Heart left ventricle (tissue), 16 donors: ENCODE measurements around the gene GCSAM. TPM values are rescaled to one million over a fixed set of nuclear protein-coding genes. Genes with fewer than 3 reads are reported as not detected.

ENCODE experiments used
- ATAC-seq, 4 donors: fragments of 200-7000 bp; cut with Tn5 transposase; one replicate each; pipeline ENCODE4 v1.9.1; 2020 to 2022; ENCODE audit warnings: moderate library complexity in 4 of 4, mild to moderate bottlenecking in 3 of 4, moderate number of reproducible peaks in 1 of 4
- DNase-seq, 5 donors: peaks; one replicate each; pipeline ENCODE4 v3.0.0-alpha.2; 2020
- H3K27ac ChIP-seq, 12 donors: fragments of 200-600 bp; sonication (generic) in 4 of 12; one replicate each; pipeline versions ENCODE4 v1.5.0 to v1.8.0; 2016 to 2022; ENCODE audit warnings: mild to moderate bottlenecking in 2 of 12
- H3K27me3 ChIP-seq, 9 donors: fragments of 200-600 bp; sonication (generic) in 2 of 9; one replicate each; pipeline versions ENCODE4 v1.5.1 to v1.8.0; 2016 to 2022; ENCODE audit warnings: mild to moderate bottlenecking in 3 of 9
- H3K36me3 ChIP-seq, 9 donors: fragments of 200-600 bp; sonication (generic) in 2 of 9; one replicate each; pipeline versions ENCODE4 v1.5.0 to v1.8.0; 2018 to 2022; ENCODE audit warnings: mild to moderate bottlenecking in 2 of 9
- H3K4me1 ChIP-seq, 12 donors: fragments of 200-600 bp; sonication (generic) in 4 of 12; one replicate each; pipeline versions ENCODE4 v1.5.0 to v1.8.0; 2016 to 2022; ENCODE audit warnings: mild to moderate bottlenecking in 3 of 12
- H3K4me3 ChIP-seq, 12 donors: fragments of 200-600 bp; sonication (generic) in 4 of 12; one replicate each; pipeline versions ENCODE4 v1.5.0 to v1.8.0; 2017 to 2022; ENCODE audit warnings: mild to moderate bottlenecking in 9 of 12, moderate library complexity in 4 of 12
- H3K9me3 ChIP-seq, 12 donors: fragments of 200-600 bp; sonication (generic) in 4 of 12; one replicate each; pipeline versions ENCODE4 v1.5.0 to v1.8.0; 2016 to 2022; ENCODE audit warnings: mild to moderate bottlenecking in 1 of 12
- CTCF ChIP-seq, 12 donors: fragments of 200-600 bp; sonication (generic) in 4 of 12; IDR thresholded peaks; one replicate each; pipeline versions ENCODE4 v1.5.0 to v1.8.0; 2018 to 2022; ENCODE audit warnings: antibody characterized with exemption in 12 of 12, mild to moderate bottlenecking in 5 of 12
- POLR2A ChIP-seq, 2 donors: fragments of 450-650 bp; IDR thresholded peaks; one replicate each; pipeline ENCODE4 v1.6.1; 2017; ENCODE audit warnings: antibody characterized with exemption in 2 of 2, mild to moderate bottlenecking in 2 of 2, moderate library complexity in 2 of 2
- whole genome bisulfite sequencing, 4 donors: extraction: QIAGEN DNeasy Blood & Tissue Kit in 2 of 4; methylation state at CpG; one replicate each; pipeline versions ENCODE4 v1.1.5 to v1.1.7; 2013 to 2018; 5-methylcytosine and 5-hydroxymethylcytosine counted together
- intact Hi-C, 10 donors: fragments of 100-400 bp; cut with DNase I; formaldehyde crosslinking; loops; one replicate each; pipeline versions ENCODE4 v1.11.1 to v1.14.2; 2022
- long read RNA-seq, 3 donors: library from polyadenylated mRNA; unstranded; transcript quantifications; one replicate each; pipeline ENCODE4 v2.0.0, GENCODE V29; 2020 to 2021
- polyA plus RNA-seq, 2 donors: library from polyadenylated mRNA; stranded (reverse); fragments of 200-250 nt; gene quantifications; one replicate each; pipeline ENCODE4 v1.2.3, GENCODE V29; 2013
- total RNA-seq, 9 donors: library from RNA; depleted of rRNA in 2 of 9; stranded (reverse); fragments of >200 nt in 2 of 9; fragmentation: NEBNext Ultra II Directional in 3 of 9; extraction: Animal tissue kit (Norgen Biotek cat#: 25700) in 3 of 9; gene quantifications; one replicate each; pipeline versions ENCODE4 v1.1.0 to v1.2.4, GENCODE V29; 2016 to 2023
- donor health status: ischemic (EF 13 %, LVEDD 7.1; RV severe dilation, severe dysfunction).
- donor health status: healthy with polysubstance abuse.
- donor health status: DM: no; HTN: yes; CAD: no.
- donor health status: DM: no; HTN: no; CAD: no.
- donor health status: ischemic (EF 25% LVEDD 6.9; RV normal size, moderate dysfunction).
- donor health status: ischemic (EF 25% LVEDD 5.7; RV mildly dilated, moderate dysfunction).
- donor health status: healthy.
- donor health status: DM: yes; HTN: yes; CAD: no.
- donor health status: ischemic (EF 35%, LVEDD 5.7; RV mildly dilated, moderate dysfunction).
- donor health status: nonischemic (EF 11% LVEDD 7.7; RV severe dilation, severe dysfunction).
- donor health status: DM: yes; HTN: yes; CAD: no.
- donor health status: PGD.
- donor health status: ischemic (EF 29% LVEDD 5.4; RV normal size, mild dysfunction).
- donor health status: nonischemic (EF 23%, LVEDD 6.1; RV moderate dilation, normal function).

The GCSAM gene
- total RNA-seq (under 1 TPM in 2 of 9 donors, not detected in 7; 0.27 to 0.59 TPM), polyA plus RNA-seq (under 1 TPM in 1 of 2 donors, not detected in 1; 0.12 TPM)
- long read RNA-seq, donor 1, result 0 reads
- long read RNA-seq, donor 2, partial matches to known transcripts, result 0 of 1 reads
- long read RNA-seq, donor 2, other reads (novel, unspliced or antisense), result 1 of 1 reads
- long read RNA-seq, donor 3, result 0 reads

- ATAC-seq (peak; percentile 70 to 87 (median 78)), DNase-seq (peak in 4 of 5 donors; percentile 42 to 70 (median 44))
- Histone ChIP-seq H3K4me3 (peak within 1 kb of the TSS in 1 of 12 donors; percentile 43), H3K4me1 (peaks cover 0 to 61% (median 0%) of the 10 kb centered on the region in 12 donors), H3K27ac (peak within 1 kb of the TSS in 1 of 12 donors; percentile 72), H3K9me3 (no peaks in the 10 kb centered on the region), H3K36me3 (peaks cover 0 to 4% (median 0%) of the 10 kb centered on the region in 9 donors), H3K27me3 (no peaks in the 10 kb centered on the region)
- no peak for TF ChIP-seq CTCF (IDR thresholded peaks at IDR 0.05)
- TF ChIP-seq POLR2A (IDR thresholded peaks at IDR 0.05), result no peak
- WGBS, 4 donors, result 49 to 59% (median 55%) methylated on average over 5 of the region's 5 CpGs
- intact Hi-C loops, result loop anchor here in 5 of 10 donors (5.0 to 10.0 kb wide), 3 partner anchors 382 to 392 kb away; no protein-coding TSS in a partner anchor
Measured at GRCh38 chr3:112132975-112133448, at the start of gene GCSAM. Gene GCSAM, minus strand, starts transcription at chr3:112133248. Its CDS starts 128 bp downstream, at chr3:112133120.

- Histone ChIP-seq H3K4me3 (no peak overlapping the region), H3K9me3 (no peaks in the 10 kb centered on the region), H3K4me1 (no peaks in the 10 kb centered on the region), H3K36me3 (no peaks in the 10 kb centered on the region), H3K27ac (no peak overlapping the region), H3K27me3 (no peaks in the 10 kb centered on the region)
- intact Hi-C loops, result no loop called here
- TF ChIP-seq POLR2A (IDR thresholded peaks at IDR 0.05) (no peak), CTCF (IDR thresholded peaks at IDR 0.05) (no peak)
- 83 to 96% (median 91%) methylated on average over 1 to 6 of the region's 6 CpGs for whole genome bisulfite sequencing, 4 donors
- no peak for ATAC-seq
- peak in 1 of 5 donors; percentile 26 for DNase-seq
Measured at GRCh38 chr3:112175646-112176045, 42.6 kb upstream of the GCSAM start.

GRCh38 chr3:112175037-112175436 is 42.0 kb upstream of the GCSAM start:
- Histone ChIP-seq H3K9me3 (no peaks in the 10 kb centered on the region), H3K27me3 (no peaks in the 10 kb centered on the region), H3K4me3 (no peak overlapping the region), H3K27ac (no peak overlapping the region), H3K36me3 (no peaks in the 10 kb centered on the region), H3K4me1 (no peaks in the 10 kb centered on the region)
- no peak for ATAC-seq
- WGBS, 4 donors, result 96 to 98% (median 96%) methylated on average over 5 of the region's 5 CpGs
- no peak for TF ChIP-seq CTCF (IDR thresholded peaks at IDR 0.05)
- TF ChIP-seq POLR2A (IDR thresholded peaks at IDR 0.05), result no peak
- peak in 1 of 5 donors; percentile 28 for DNase-seq
- intact Hi-C loops, result no loop called here

GRCh38 chr3:112171144-112171543 is 38.1 kb upstream of the GCSAM start:
- WGBS, 4 donors, result 89 to 92% (median 91%) methylated on average over 3 of the region's 3 CpGs

More at GRCh38 chr3:112171144-112171543, 38.1 kb upstream of the GCSAM start:
- Histone ChIP-seq H3K27ac (no peak overlapping the region), H3K27me3 (no peaks in the 10 kb centered on the region), H3K4me3 (no peak overlapping the region), H3K9me3 (peaks cover 0 to 2% (median 0%) of the 10 kb centered on the region in 12 donors), H3K36me3 (peaks cover 0 to 6% (median 0%) of the 10 kb centered on the region in 9 donors), H3K4me1 (no peaks in the 10 kb centered on the region)
- DNase-seq, result no peak
- TF ChIP-seq CTCF (IDR thresholded peaks at IDR 0.05) (no peak), POLR2A (IDR thresholded peaks at IDR 0.05) (no peak)
- intact Hi-C loops, result no loop called here
- no peak for ATAC-seq
